H1 (cell line): ENCODE results near the gene UBA5. TPM values are rescaled to one million over a fixed set of nuclear protein-coding genes. Genes with fewer than 3 reads are reported as not detected.

Experiments
- ATF2 ChIP-seq: IDR thresholded peaks from 2 replicates; pipeline ENCODE4 v1.6.1; 2012; ENCODE audit warnings: low read length, inconsistent platforms
- FOSL1 ChIP-seq: IDR thresholded peaks from 2 replicates; pipeline ENCODE4 v1.6.1; 2011; ENCODE audit warnings: mild to moderate bottlenecking, low read depth, low read length, moderate library complexity; ENCODE audit not compliant: insufficient read depth
- RXRA ChIP-seq: IDR thresholded peaks from 2 replicates; pipeline ENCODE4 v1.6.1; 2011; ENCODE audit warnings: low read depth, mild to moderate bottlenecking, low read length, moderate library complexity; ENCODE audit not compliant: insufficient read depth
- polyA plus RNA-seq, 7 experiments: library from polyadenylated mRNA; depleted of rRNA in 3 of 7; stranded (reverse) in 5 of 7; unstranded in 2 of 7; fragments of >200 nt in 5 of 7; fragments of 200-250 nt in 2 of 7; gene quantifications; 1 replicate in 5 of 7; 2 replicates in 1 of 7; 4 replicates in 1 of 7; pipeline versions ENCODE4 v1.2.1 to v1.2.3, GENCODE V29; 2011 to 2013; ENCODE audit warnings: missing spikeins in 2 of 7, mixed read lengths in 2 of 7
- total RNA-seq: library from RNA; stranded (reverse); fragmentation: NEBNext Ultra II Directional; extraction: Animal tissue kit (Norgen Biotek cat#: 25700); gene quantifications from 2 replicates; pipeline ENCODE4 v1.2.1, GENCODE V29; 2021

Gene UBA5
- total and polyA plus RNA-seq, 2 of the 8 experiments (the other 6 are each of a cell fraction or from before 2014, with no cell fraction given), result 11.0 to 28.0 TPM

GRCh38 chr3:132694991-132695390, 34.9 kb downstream of the UBA5 start (continued):
- TF ChIP-seq ATF2 (no peak), FOSL1 (no peak), RXRA (no peak)
